Endothelial cell of umbilical vein (primary cell): ENCODE results near the gene GGT7. TPM values are rescaled to one million over a fixed set of nuclear protein-coding genes. Genes with fewer than 3 reads are reported as not detected.

Source experiments
- BruUV-seq: library from RNA; stranded (reverse); fragments of 400-500 nt; replicated peaks from 2 replicates; lab custom pipeline; 2021; lab: Mats Ljungman, UMichigan
- CTCF ChIA-PET: fragments of 300-600, 350-600 bp; sonication (Branson Sonifier 250); formaldehyde crosslinking; loops from one replicate; lab custom pipeline; 2021; ENCODE audit warnings: antibody characterized with exemption, inconsistent platforms; lab: Charles Lee
- POLR2A ChIA-PET: fragments of 300-600, 350-600 bp; sonication (Branson Sonifier 250); formaldehyde crosslinking; loops from one replicate; lab custom pipeline; 2021; ENCODE audit warnings: antibody characterized with exemption, inconsistent platforms; lab: Charles Lee
- DNase-seq: peaks from one replicate; pipeline ENCODE4 v3.0.0-alpha.2; 2011; ENCODE audit warnings: low read depth, low spot score
- FAIRE-seq: peaks from 2 replicates; lab custom pipeline; 2011; peaks lifted over from hg19 to GRCh38; lab: Jason Lieb, UNC
- H2AFZ ChIP-seq: 2 replicates; pipeline ENCODE4 v1.6.0; 2012; ENCODE audit warnings: low read depth, low read length, control low read depth, inconsistent platforms
- H3K27ac ChIP-seq: 2 replicates; pipeline ENCODE4 v1.5.1; 2011; ENCODE audit warnings: low read depth, mild to moderate bottlenecking, control low read depth, low read length, moderate library complexity; ENCODE audit not compliant: insufficient read depth
- H3K27me3 ChIP-seq, 2 experiments: 2 replicates each; pipeline versions ENCODE4 v1.6.0 to v1.6.1; 2011; ENCODE audit warnings: low read length in 2 of 2, mixed read lengths in 1 of 2; ENCODE audit not compliant: control insufficient read depth in 2 of 2, insufficient read depth in 2 of 2
- H3K36me3 ChIP-seq, 2 experiments: 2 replicates in 1 of 2; 3 replicates in 1 of 2; pipeline ENCODE4 v1.5.1; 2011; ENCODE audit warnings: low read length in 2 of 2, mild to moderate bottlenecking in 1 of 2, moderate library complexity in 1 of 2; ENCODE audit not compliant: control insufficient read depth in 2 of 2, insufficient read depth in 2 of 2; ENCODE audit errors: extremely low read depth in 1 of 2
- H3K4me1 ChIP-seq: 3 replicates; pipeline ENCODE4 v1.5.1; 2011; ENCODE audit warnings: mild to moderate bottlenecking, low read length; ENCODE audit not compliant: control insufficient read depth, insufficient read depth; ENCODE audit errors: extremely low read depth
- H3K4me2 ChIP-seq: 2 replicates; pipeline ENCODE4 v1.6.1; 2011; ENCODE audit warnings: low read length, control low read depth, mixed read lengths; ENCODE audit not compliant: insufficient read depth
- H3K4me3 ChIP-seq, 3 experiments: fragments of 200-600 bp in 1 of 3; sonication (generic), shearing (Covaris generic) in 1 of 3; replicated peaks in 1 of 3; 2 replicates each; pipeline ENCODE4 v1.5.1; 2011 to 2016; ENCODE audit warnings: control low read depth in 3 of 3, low read length in 3 of 3, mild to moderate bottlenecking in 2 of 3, inconsistent platforms in 1 of 3, low read depth in 1 of 3, moderate library complexity in 1 of 3; ENCODE audit not compliant: insufficient read depth in 1 of 3
- H3K79me2 ChIP-seq: 2 replicates; pipeline ENCODE4 v1.6.0; 2012; ENCODE audit warnings: low read length, inconsistent platforms; ENCODE audit not compliant: control insufficient read depth, insufficient read depth
- H3K9ac ChIP-seq: replicated peaks from 2 replicates; pipeline ENCODE3; 2011; ENCODE audit warnings: low read length, control low read depth; ENCODE audit not compliant: insufficient read depth; ENCODE audit errors: extremely low read depth
- H3K9me1 ChIP-seq: replicated peaks from 3 replicates; pipeline ENCODE4 v1.6.0; 2011; ENCODE audit warnings: mild to moderate bottlenecking, low read length; ENCODE audit not compliant: control insufficient read depth, insufficient read depth; ENCODE audit errors: extremely low read depth
- H3K9me3 ChIP-seq: replicated peaks from 2 replicates; pipeline ENCODE4 v1.5.1; 2012; ENCODE audit warnings: low read length, inconsistent platforms; ENCODE audit not compliant: control insufficient read depth, insufficient read depth
- H4K20me1 ChIP-seq: replicated peaks from 2 replicates; pipeline ENCODE3; 2011; ENCODE audit warnings: mild to moderate bottlenecking, low read length; ENCODE audit not compliant: control insufficient read depth, insufficient read depth; ENCODE audit errors: extremely low read depth
- CTCF ChIP-seq, 2 donors: IDR thresholded peaks; 1 replicate in 1 of 2; 2 replicates in 1 of 2; pipeline ENCODE4 v1.5.1; 2011; ENCODE audit warnings: low read length in 2 of 2, mild to moderate bottlenecking in 2 of 2, moderate library complexity in 2 of 2, control low read depth in 1 of 2, inconsistent platforms in 1 of 2, low read depth in 1 of 2; ENCODE audit not compliant: insufficient read depth in 1 of 2; ENCODE audit errors: extremely low read depth in 1 of 2
- POLR2A ChIP-seq: IDR thresholded peaks from 2 replicates; pipeline ENCODE4 v1.6.1; 2012; ENCODE audit warnings: low read depth, mild to moderate bottlenecking, control low read depth, low read length
- POLR2AphosphoS5 ChIP-seq: IDR thresholded peaks from 2 replicates; pipeline ENCODE4 v1.6.1; 2012; ENCODE audit warnings: low read depth, mild to moderate bottlenecking, control low read depth, low read length, moderate library complexity; ENCODE audit not compliant: insufficient read depth
- dilution Hi-C: fragments of 300-500 bp; cut with MboI; formaldehyde crosslinking; loops from one replicate; pipeline ENCODE4 v1.15.0; 2019; ENCODE audit warnings: low sequenced_read_pairs; ENCODE audit not compliant: extremely low pct_ligation_motif_present
- intact Hi-C: fragments of 100-400 bp; cut with micrococcal nuclease; formaldehyde crosslinking; loops from one replicate; pipeline ENCODE4 v1.10.0; 2022
- polyA plus RNA-seq, 4 experiments: library from polyadenylated mRNA; depleted of rRNA in 3 of 4; stranded (reverse) in 3 of 4; unstranded in 1 of 4; fragments of >200 nt; gene quantifications; 2 replicates each; pipeline versions ENCODE4 v1.2.1 to v1.2.3, GENCODE V29; 2011 to 2012; ENCODE audit warnings: missing spikeins in 1 of 4
- total RNA-seq: library from RNA; stranded (reverse); gene quantifications from 2 replicates; pipeline ENCODE4 v1.2.3, GENCODE V29; 2021

GGT7 gene
- total and polyA plus RNA-seq, 2 donors (not counting 3 experiments of a cell fraction or from before 2014, with no cell fraction given): 4.1 to 5.0 TPM

DNA sequence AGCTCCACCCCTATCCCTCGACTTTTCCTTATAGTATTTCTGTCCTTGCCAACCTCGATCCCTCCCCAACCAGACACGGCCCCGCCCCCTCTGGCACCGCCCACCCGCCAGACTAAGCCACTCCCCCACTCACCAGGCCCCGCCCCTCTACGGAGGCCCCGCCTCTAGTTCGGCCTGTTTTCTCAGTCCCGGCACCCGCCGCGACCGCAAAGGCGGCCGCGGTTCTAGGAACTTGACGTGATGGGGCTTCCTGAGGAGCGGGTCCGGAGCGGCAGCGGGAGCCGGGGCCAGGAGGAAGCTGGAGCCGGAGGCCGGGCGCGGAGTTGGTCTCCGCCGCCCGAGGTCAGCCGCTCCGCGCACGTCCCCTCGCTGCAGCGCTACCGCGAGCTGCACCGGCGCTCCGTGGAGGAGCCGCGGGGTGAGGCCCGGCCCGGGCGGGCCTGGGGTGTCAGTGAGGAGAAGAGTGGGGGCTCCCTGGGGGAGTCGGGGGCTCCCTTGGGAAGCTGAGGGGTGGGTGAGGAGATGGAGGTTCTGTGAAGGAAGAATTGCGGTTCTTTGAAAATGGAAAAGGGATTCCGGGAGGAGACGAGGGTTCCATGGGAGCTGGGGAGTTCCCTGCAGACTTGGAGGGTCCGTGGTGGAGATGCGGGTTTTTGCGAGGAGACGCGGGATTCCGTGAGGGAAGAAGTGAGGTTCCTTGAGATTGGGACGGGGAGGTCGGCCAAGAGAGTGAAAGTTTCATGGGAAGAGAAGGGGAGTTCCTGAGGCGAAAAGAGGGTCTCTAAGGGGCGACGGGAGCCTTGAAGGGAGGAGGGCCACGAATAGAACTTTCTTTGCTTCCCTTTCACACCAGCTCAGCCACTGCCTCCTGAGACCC lies 4.0 kb upstream of the GGT7 start, which contains the start of gene ACSS2:
TSS of gene ACSS2 (plus strand) at position 207 of the 877 bp plus-strand sequence. CDS start at position 241, 34 bp downstream.
- Histone ChIP-seq H3K4me2 (peak within 1 kb of the TSS; percentile 78), H2AFZ (peak within 1 kb of the TSS; percentile 89), H3K79me2 (peaks cover 10% of the 10 kb centered on the region), H3K4me1 (peaks cover 12% of the 10 kb centered on the region), H3K4me3 (peak within 1 kb of the TSS; percentile 72 to 89 (median 89)), H3K9me3 (no peaks in the 10 kb centered on the region), H3K9ac (peak within 1 kb of the TSS; percentile 76), H3K27ac (peak within 1 kb of the TSS; percentile 6), H3K27me3 (no peaks in the 10 kb centered on the region), H3K9me1 (no peaks in the 10 kb centered on the region), H3K36me3 (no peaks in the 10 kb centered on the region), H4K20me1 (no peaks in the 10 kb centered on the region)
- DNase-seq (peak; percentile 99), FAIRE-seq (no peak)
- ChIA-PET POLR2A (interaction anchor here (0.6 to 2.1 kb wide), 2 partner anchors 79 to 124 kb away, joined by 3 to 15 read pairs; partner anchors contain the start of genes GSS and MYH7B), CTCF (interaction anchor here (0.7 to 6.0 kb wide), 18 partner anchors 24 to 429 kb away, joined by 3 to 182 read pairs (median 4); partner anchors contain the start of genes GSS and MYH7B)
- BruUV-seq: no TSS peak
- peak; percentile 79 for TF ChIP-seq POLR2A
- peak; percentile 73 for TF ChIP-seq POLR2AphosphoS5
- TF ChIP-seq CTCF (IDR thresholded peaks at IDR 0.05; ENCODE audit: extremely low read depth in 1 of 2, insufficient read depth in 1 of 2, low read depth in 1 of 2, low read length in 2 of 2): no peak
- intact Hi-C loops (loop anchor here (1.0 kb wide), 3 partner anchors 31 to 79 kb away; partner anchors contain the start of genes GSS, MYH7B and NCOA6), dilution Hi-C loops (no loop called here)
